B cell (primary cell): ENCODE data around the gene VPS13D.

ENCODE experiments used
- CTCF ChIP-seq: fragments of 200-600 bp; IDR thresholded peaks from one replicate; pipeline ENCODE4 v1.8.0; 2022; ENCODE audit warnings: antibody characterized with exemption, mild to moderate bottlenecking
- EZH2 ChIP-seq: IDR thresholded peaks from 2 replicates; pipeline ENCODE4 v1.6.1; 2012; ENCODE audit warnings: borderline replicate concordance, low read depth, mild to moderate bottlenecking, moderate library complexity, low read length; ENCODE audit not compliant: insufficient read depth, poor library complexity, severe bottlenecking

- TF ChIP-seq CTCF: no peak
- no peak for TF ChIP-seq EZH2
These were observed 290.0 kb downstream of the VPS13D start for GRCh38 chr1:12519693-12520364.
